Skeletal muscle satellite cell (primary cell): ENCODE results near the gene AGT. TPM values are rescaled to one million over a fixed set of nuclear protein-coding genes. Genes with fewer than 3 reads are reported as not detected.
A peak's percentile ranks its signal among the peaks of the same experiment; 100 is the strongest.

Experiments used
- H3K27me3 ChIP-seq: 2 replicates; pipeline ENCODE4 v1.7.0; 2013; ENCODE audit warnings: low read length; ENCODE audit not compliant: control insufficient read depth, insufficient read depth
- H3K36me3 ChIP-seq: 2 replicates; pipeline ENCODE4 v1.7.0; 2013; ENCODE audit warnings: mild to moderate bottlenecking, control low read depth, low read length; ENCODE audit not compliant: insufficient read depth
- H3K4me1 ChIP-seq: 2 replicates; pipeline ENCODE4 v1.7.0; 2013; ENCODE audit warnings: low read length; ENCODE audit not compliant: control insufficient read depth, insufficient read depth
- H3K4me2 ChIP-seq: 2 replicates; pipeline ENCODE4 v1.7.0; 2013; ENCODE audit warnings: mild to moderate bottlenecking, low read length
- H3K4me3 ChIP-seq: 2 replicates; pipeline ENCODE4 v1.7.0; 2013; ENCODE audit warnings: low read length
- H3K9ac ChIP-seq: 2 replicates; pipeline ENCODE4 v1.7.0; 2013; ENCODE audit warnings: mild to moderate bottlenecking, low read depth, low read length, moderate library complexity
- H3K9me3 ChIP-seq: replicated peaks from 2 replicates; pipeline ENCODE4 v1.7.0; 2013; ENCODE audit warnings: mild to moderate bottlenecking, control low read depth, low read length
- total RNA-seq: library from RNA; depleted of rRNA; stranded (reverse); fragments of >200 nt; gene quantifications from 2 replicates; pipeline ENCODE4 v1.2.3, GENCODE V29; 2012; rRNA removed

Gene AGT
- 0.22 and 0.25 TPM in 2 replicates for total RNA-seq

DNA sequence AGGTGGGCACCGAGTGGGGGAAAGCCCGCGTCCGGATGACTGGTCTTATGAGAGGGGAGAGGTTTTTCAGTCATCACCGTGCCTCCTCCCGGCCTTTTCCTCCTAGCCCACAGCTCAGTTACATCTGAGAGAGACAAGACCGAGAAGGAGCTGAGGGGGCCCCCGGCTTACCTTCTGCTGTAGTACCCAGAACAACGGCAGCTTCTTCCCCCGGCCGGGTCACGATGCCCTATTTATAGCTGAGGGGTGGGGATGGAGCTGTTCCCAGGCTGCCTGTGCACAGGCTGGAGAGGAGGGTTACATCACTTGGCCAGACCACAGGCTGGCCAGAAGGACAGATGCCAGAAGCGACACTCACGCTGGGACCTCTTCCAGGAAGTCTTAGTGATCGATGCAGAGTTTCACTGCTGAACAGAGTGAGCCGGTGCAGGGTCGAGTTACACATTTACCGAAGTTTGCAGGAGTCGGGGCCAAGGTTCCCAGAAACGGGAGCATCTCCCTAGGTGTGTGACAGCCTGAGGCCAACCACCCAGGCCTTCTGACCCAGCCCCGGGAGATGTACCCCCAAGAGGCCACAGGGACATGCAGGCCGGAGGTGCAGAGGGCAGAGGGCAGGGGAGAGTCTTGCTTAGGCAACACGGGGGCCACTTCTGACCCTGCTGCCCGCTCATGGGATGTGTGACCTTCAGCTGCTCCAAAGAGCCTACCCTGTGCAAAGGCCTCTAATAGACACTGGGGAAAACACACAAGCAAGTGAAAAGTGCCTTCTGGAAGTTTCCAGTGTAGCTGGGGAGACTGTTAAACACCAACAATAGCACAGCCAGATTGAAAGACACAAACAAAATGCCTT, at the start of gene AGT:
Gene AGT, minus strand, starts transcription at position 208 of the 850 bp plus-strand sequence. CDS start 3,299 bp downstream, outside the sequence.
- Histone ChIP-seq H3K4me3 (peak within 1 kb of the TSS; percentile 41), H3K36me3 (no peaks in the 10 kb centered on the region), H3K4me1 (peaks cover 11% of the 10 kb centered on the region), H3K9me3 (no peaks in the 10 kb centered on the region), H3K4me2 (peak within 1 kb of the TSS; percentile 78), H3K27me3 (peaks cover 5% of the 10 kb centered on the region), H3K9ac (no peak within 1 kb of the TSS)

GRCh38 chr1:230761443-230762167, 47.7 kb upstream of the AGT start:
- no peaks in the 10 kb centered on the region for H3K9me3 ChIP-seq
- no peak overlapping the region for H3K4me2 ChIP-seq
- no peak overlapping the region for H3K4me3 ChIP-seq
- no peaks in the 10 kb centered on the region for H3K36me3 ChIP-seq
- H3K4me1 ChIP-seq = no peaks in the 10 kb centered on the region
- H3K27me3 ChIP-seq = peaks cover 28% of the 10 kb centered on the region
- H3K9ac ChIP-seq = no peak overlapping the region

- no peaks in the 10 kb centered on the region for H3K4me1 ChIP-seq
- no peak overlapping the region for H3K4me3 ChIP-seq
- no peak overlapping the region for H3K4me2 ChIP-seq
- H3K9ac ChIP-seq = no peak overlapping the region
- peaks cover 28% of the 10 kb centered on the region for H3K27me3 ChIP-seq
- no peaks in the 10 kb centered on the region for H3K9me3 ChIP-seq
- H3K36me3 ChIP-seq = no peaks in the 10 kb centered on the region
These were observed 46.5 kb upstream of the AGT start for GRCh38 chr1:230760360-230760827.

GRCh38 chr1:230759369-230760065, 45.6 kb upstream of the AGT start:
- H3K4me3 ChIP-seq = no peak overlapping the region
- peaks cover 28% of the 10 kb centered on the region for H3K27me3 ChIP-seq
- no peaks in the 10 kb centered on the region for H3K4me1 ChIP-seq
- no peaks in the 10 kb centered on the region for H3K9me3 ChIP-seq
- H3K4me2 ChIP-seq = no peak overlapping the region
- no peak overlapping the region for H3K9ac ChIP-seq
- no peaks in the 10 kb centered on the region for H3K36me3 ChIP-seq

- Histone ChIP-seq H3K4me3 (no peak overlapping the region), H3K4me1 (no peaks in the 10 kb centered on the region), H3K9me3 (no peaks in the 10 kb centered on the region), H3K36me3 (no peaks in the 10 kb centered on the region), H3K9ac (no peak overlapping the region), H3K27me3 (peaks cover 28% of the 10 kb centered on the region), H3K4me2 (no peak overlapping the region)
These were observed 44.9 kb upstream of the AGT start for GRCh38 chr1:230758709-230759368.

GRCh38 chr1:230757856-230758708, 44.2 kb upstream of the AGT start:
- peaks cover 28% of the 10 kb centered on the region for H3K27me3 ChIP-seq
- no peak overlapping the region for H3K4me2 ChIP-seq
- peaks cover 6% of the 10 kb centered on the region for H3K4me1 ChIP-seq
- H3K4me3 ChIP-seq = no peak overlapping the region
- H3K9ac ChIP-seq = no peak overlapping the region
- no peaks in the 10 kb centered on the region for H3K36me3 ChIP-seq
- H3K9me3 ChIP-seq = no peaks in the 10 kb centered on the region

- peaks cover 21% of the 10 kb centered on the region for H3K27me3 ChIP-seq
- no peaks in the 10 kb centered on the region for H3K9me3 ChIP-seq
- peaks cover 18% of the 10 kb centered on the region for H3K4me1 ChIP-seq
- no peak overlapping the region for H3K9ac ChIP-seq
- no peak overlapping the region for H3K4me3 ChIP-seq
- H3K4me2 ChIP-seq = no peak overlapping the region
- no peaks in the 10 kb centered on the region for H3K36me3 ChIP-seq
These were observed 40.9 kb upstream of the AGT start for GRCh38 chr1:230754796-230755195.

DNA sequence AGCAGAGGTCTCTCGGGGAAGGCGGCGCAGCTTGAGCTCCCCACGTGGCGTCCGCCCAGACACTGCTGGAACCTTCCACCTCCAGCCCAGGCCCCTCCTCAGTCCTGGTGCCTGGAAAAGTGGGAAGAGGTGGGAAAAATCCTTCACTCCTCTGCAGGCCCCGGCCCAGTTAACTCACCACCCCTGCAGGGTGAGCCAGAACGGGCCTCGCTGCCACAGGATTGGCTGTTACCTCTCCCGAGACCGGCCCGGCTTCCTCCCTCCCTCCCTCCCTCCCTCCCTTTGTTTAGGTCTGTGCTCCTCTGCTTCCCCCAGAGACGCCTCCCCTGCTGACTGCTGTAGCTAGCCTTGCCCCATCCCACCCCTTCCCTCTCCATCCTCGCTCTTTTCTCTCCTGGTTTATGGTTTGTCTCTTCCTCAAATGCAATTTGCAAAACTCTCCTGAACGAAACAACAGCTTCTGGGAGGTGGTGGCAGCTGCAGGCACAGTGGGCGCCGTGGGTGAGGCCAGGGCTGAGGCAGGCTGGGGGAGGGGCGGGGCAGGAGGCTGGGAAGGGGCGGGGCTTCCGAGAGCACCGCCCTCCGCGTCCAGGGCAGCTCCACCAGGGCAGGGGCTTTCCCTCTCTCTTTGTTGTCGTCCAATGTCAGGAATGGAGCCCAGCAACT, 39.8 kb upstream of the AGT start:
- Histone ChIP-seq H3K4me2 (peak overlapping the region; percentile 75), H3K9ac (no peak overlapping the region), H3K27me3 (peaks cover 14% of the 10 kb centered on the region), H3K4me1 (peaks cover 18% of the 10 kb centered on the region), H3K4me3 (peak overlapping the region; percentile 59), H3K9me3 (no peaks in the 10 kb centered on the region), H3K36me3 (no peaks in the 10 kb centered on the region)

- no peaks in the 10 kb centered on the region for H3K9me3 ChIP-seq
- H3K27me3 ChIP-seq = peaks cover 8% of the 10 kb centered on the region
- peak overlapping the region; percentile 75 for H3K4me2 ChIP-seq
- no peak overlapping the region for H3K9ac ChIP-seq
- peaks cover 18% of the 10 kb centered on the region for H3K4me1 ChIP-seq
- no peaks in the 10 kb centered on the region for H3K36me3 ChIP-seq
- H3K4me3 ChIP-seq = peak overlapping the region; percentile 59
These were observed 39.3 kb upstream of the AGT start for GRCh38 chr1:230753191-230753585.

- Histone ChIP-seq H3K27me3 (peaks cover 3% of the 10 kb centered on the region), H3K4me2 (peak overlapping the region; percentile 44), H3K4me3 (no peak overlapping the region), H3K36me3 (no peaks in the 10 kb centered on the region), H3K9me3 (no peaks in the 10 kb centered on the region), H3K9ac (no peak overlapping the region), H3K4me1 (peaks cover 18% of the 10 kb centered on the region)
These were observed 38.5 kb upstream of the AGT start for GRCh38 chr1:230752407-230752806.
